Right lung (tissue), 5 donors: ENCODE data around the gene FGF23. TPM values are rescaled to one million over a fixed set of nuclear protein-coding genes. Genes with fewer than 3 reads are reported as not detected.
A peak's percentile ranks its signal among the peaks of the same experiment; 100 is the strongest.

Source experiments
- DNase-seq, 2 donors: peaks; one replicate each; pipeline ENCODE4 v3.0.0-alpha.2; 2013
- polyA plus RNA-seq, 5 donors: library from polyadenylated mRNA; unstranded; fragments of 120-200 nt; gene quantifications; one replicate each; pipeline versions ENCODE4 v1.2.1 to v1.2.3, GENCODE V29; 2013; ENCODE audit warnings: inconsistent platforms in 1 of 5, low replicate concordance in 1 of 5; ENCODE audit not compliant: insufficient read length in 5 of 5, insufficient read depth in 1 of 5

FGF23 gene
- polyA plus RNA-seq, 5 donors: 0.04 TPM; not detected in 4

DNA sequence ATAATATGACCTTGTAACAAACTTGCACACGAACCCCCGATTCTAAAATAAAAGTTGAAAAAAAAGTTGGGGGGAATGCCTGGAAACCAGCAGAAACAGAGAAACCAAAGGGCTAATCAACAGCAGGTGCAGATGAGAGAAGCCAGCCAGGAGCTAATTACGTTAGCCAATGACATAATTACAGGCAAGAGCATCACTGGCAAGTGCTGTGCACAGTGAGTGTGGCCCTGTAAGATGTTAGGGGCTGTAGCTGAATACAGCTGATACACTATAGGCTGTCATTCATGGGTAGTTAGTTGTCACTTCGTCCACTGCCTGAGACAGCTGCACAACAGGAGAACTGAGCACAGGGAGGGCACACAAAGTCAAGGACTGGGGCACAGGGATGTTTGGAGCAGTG is 7.3 kb upstream of the FGF23 start:
- no peak for DNase-seq

DNA sequence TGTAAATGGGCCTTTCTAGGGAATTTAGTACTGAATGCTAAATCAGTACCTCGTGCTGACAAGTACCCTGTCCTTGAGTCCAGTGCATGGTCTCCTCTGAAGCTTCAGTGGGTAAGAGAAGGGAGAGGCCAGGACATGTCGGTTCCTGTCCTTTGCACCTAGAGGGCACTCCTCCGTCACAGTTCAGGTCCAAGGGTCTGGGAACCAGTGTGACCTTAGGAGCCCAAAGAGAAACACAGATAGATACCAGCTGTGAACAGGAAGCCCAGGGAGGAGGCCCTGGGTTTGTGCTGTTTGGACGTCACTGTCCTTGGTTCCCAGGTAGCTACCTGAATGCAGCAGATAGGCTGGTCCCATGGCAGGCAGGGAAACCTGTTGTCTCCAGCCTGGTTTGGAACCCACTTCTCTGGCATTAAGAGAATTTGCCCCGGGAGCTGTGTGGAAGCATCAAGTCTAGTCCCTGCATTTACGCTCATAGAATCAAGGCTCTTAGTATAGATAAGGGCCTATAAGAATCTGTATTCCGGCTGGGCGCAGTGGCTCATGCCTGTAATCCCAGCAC is 3.9 kb upstream of the FGF23 start:
- no peak for DNase-seq

DNA sequence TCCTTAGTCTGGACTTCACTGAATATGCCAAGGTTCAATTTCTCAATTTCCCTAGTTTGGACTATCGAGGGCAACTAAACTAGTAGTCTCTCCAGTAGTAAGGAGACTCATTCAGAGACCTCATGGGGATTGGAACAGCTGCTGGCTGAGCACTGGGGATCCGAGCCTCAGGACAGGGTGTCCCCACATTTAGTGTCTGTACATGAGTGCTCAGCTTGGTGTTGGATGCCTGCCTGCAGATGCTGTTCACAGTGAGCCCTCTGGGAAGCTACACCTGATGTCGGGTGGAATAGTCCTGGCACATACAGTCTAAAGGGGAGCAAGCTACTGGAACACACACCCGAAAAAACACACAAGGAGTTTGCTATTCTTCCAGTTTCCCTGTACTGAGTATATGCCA is 820 bp upstream of the FGF23 start:
- DNase-seq: no peak

DNA sequence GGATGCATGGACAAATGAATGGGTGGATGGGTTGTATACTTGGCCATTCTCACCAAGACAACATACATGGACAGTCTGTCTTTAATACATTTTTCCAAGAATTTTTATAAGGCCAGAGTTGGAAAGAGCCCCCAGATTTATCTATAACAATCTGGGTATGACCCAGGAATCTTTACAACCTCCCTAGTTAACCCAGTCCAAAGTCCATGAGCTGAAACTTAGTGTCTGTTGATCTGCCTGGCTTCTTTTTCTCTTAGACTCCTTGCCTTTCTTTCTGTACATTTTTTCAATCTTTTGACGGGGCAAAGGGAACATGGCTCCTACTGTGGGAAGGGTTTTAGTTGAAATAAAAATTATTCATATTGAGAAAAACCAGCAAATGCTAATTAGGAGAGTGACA is 740 bp downstream of the FGF23 start:
- no peak for DNase-seq

DNA sequence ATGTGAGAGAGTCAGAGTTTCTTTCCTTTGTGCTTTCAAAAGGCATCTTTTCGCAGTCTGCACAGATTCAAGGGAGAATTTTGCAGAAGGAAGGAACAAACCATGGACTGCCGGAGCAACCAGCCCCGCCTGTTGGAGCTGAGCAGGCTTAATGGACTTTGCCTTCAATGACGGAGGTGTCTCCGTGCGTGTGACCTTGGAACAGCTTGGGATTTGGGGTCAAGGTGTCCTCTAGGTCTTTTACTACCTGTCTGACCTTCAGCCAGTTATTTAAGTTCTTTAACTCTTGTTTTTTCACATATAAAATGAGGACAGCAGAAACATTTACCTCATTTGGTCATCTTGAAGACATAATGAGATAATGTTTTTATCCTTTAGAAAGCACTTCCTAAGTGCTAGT is 4.1 kb downstream of the FGF23 start:
- no peak for DNase-seq

DNA sequence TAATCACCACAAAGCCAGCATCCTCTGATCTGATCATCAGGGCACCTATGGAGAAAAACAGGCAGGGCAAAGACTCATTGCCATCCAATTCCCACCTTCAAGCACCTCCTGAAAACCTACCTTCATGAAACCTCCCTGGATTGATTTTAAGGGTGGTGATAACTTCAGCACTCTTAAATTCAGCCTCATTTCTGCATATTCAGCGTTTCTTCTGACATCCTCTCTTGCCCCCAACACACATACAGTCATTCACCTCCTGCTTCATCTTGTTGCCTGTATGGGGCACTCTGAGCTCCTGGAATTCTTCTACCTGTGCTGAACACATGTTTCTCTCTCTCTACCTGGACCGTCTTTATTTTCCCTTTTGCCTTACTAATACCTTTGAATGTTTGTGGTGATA is 6.9 kb downstream of the FGF23 start:
- DNase-seq: no peak

DNA sequence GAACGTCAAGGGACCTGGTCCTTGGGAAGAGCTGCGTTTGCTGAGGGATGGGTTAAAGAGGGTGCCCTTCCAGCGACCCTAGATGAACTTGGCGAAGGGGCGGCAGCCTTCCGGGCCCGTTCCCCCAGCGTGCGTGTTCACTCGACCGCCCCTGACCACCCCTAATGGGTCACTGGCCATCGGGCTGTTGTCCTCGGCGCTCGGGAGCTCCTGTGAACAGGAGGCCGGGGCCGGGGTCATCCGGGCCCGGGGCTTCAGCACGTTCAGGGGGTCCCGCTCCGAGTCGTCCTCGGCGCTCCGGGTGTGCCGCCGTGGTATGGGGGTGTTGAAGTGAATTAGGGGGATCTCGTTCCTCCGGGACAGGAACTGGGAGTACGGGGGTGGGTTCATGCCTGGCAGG is 9.2 kb downstream of the FGF23 start:
- DNase-seq: no peak

DNA sequence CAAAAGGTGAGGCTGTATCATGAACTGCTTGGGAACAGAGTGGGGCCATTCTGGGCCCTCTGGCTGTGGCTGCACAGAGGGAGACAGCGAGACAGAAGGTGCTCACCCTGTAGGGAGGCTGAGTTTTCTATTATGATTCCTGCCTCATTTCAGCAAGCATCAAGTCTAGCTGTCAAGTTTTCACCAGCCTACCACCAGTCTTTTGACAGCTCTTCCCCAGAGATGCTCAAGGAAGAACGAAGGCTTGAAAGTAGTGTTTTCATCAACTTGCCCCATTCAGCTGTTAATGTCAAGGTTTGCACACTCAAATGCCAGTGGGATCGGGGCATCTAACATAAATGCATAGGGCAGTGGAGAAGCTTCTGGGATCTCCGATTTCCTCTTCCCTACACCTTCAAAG is 10.0 kb downstream of the FGF23 start:
- no peak for DNase-seq

DNA sequence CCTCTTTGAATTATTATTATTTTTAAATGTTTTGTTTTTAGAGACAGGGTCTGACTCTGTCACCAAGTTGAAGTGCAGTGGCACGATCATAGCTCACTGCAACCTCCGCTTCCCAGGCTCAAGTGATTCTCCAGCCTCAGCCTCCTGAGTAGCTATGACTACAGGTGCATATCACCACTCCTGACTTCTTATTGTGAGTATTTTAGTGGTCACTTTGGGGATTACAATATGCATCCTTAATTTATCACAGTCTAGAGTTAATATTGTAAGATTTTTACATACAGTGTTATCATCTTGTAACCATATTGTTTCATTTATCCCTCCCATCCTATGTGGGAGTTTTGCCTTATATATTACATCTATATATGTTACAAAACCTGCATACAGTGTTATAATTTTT is 13.4 kb downstream of the FGF23 start:
- no peak for DNase-seq

DNA sequence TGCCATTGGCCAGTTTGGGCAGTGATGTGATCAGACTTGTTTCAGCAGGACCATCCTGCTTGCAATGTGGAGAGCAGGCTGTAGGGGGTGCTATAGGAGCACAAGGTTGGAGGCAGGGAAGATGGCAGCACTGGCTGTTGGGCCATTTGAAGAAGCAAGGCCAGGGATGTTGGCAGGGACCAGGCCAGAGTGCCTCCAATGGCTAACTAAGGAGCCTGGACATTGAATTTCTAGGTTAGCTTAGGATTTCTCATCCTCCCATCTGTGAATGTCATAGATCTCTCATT is 23.5 kb downstream of the FGF23 start:
- DNase-seq: no peak

DNA sequence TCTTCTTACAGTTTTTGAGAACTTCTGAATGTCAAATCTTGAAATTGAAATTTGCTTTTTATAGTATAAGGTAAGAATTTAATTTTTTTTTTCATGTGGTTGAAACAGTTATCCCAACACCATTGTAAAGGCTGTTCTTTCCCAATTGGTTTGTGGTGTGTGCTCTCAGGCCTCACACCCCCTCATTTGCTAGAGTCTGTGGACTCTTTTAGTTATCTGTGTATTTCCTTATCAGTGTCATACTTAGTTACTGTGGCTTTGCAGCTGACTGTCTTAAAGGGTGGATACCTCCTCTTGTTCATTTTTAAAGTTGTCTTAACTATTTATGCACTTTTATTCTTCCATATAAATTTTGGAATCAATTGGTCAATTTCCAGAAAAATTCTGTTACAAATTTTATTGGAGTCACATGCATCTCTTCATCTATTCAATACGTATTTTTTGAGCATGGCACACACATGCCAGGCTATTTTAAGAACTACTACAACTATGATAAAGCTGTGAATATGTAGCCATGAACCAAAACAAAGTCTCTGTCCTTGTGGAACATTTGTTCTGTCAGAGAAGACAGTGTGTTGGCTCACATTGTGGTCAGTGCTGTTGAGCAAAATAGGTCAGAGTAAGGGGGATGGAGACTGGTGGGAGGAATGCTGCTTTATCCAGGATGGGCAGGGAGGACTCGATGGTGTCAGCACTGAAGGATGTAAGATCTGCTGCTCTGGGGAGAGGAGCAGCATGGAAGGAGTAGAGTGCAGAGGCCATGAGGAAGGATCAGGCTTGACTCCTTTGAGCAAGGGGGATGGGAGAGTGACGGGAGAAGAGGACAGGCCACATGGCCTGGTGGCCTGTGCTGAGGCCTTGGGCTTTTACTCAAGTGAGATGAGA is 24.1 kb downstream of the FGF23 start:
- DNase-seq: no peak

DNA sequence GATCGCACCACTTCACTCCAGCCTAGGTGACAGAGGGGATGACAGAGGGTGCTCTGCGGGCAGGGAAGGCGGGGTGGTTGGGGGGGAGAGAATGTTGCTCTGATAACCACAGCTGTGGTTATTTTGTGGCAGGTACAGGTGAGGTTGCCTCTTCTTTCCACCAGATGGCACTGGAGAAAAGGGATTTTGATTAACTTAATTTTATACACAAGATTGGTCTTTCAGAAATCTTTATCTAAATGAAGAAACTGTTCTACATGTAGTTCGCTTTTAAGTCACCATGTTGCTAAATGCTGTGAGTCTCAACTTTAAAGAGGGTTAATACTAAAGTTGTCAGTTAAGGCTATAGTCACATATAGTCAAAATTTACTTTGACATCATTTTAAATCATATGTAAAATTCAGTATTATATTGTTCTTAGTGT is 25.7 kb downstream of the FGF23 start:
- peak in 1 of 2 donors; percentile 1 for DNase-seq

DNA sequence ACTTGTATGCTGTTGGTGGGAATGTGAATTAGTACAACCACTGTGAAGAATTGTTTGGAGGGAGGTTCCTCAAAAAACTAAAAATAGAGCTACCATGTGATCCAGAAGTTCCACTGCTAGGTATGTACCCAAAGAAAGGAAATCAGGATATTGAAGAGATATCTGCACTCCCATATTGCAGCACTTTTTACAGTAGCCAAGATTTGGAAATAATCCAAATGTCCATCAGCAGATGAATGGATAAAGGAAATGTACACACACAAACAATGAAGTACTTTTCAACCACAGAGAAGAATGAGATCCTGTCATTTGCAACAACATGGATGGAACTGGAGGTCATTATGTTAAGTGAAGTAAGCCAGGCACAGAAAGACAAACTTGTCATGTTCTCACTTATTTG is 32.6 kb downstream of the FGF23 start:
- DNase-seq: no peak

DNA sequence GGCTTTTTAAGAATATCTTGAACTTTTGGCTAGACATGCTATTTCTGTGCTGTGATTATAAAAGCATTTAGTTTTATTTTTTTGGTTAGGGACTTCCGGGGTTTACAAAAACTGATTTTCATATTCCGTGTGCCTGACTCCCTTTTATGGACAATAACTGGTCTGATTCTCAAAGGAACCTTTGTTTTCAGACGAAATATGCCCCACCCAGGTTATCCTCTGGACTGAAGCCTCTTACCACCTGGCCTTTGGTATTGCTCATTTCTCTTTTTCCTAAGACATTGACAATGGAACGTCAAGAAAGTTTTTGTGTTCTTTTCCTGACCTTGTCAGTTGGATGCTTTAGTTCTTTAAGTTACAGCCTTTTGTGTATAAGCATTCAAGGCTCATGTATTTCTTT is 47.7 kb downstream of the FGF23 start:
- no peak for DNase-seq

DNA sequence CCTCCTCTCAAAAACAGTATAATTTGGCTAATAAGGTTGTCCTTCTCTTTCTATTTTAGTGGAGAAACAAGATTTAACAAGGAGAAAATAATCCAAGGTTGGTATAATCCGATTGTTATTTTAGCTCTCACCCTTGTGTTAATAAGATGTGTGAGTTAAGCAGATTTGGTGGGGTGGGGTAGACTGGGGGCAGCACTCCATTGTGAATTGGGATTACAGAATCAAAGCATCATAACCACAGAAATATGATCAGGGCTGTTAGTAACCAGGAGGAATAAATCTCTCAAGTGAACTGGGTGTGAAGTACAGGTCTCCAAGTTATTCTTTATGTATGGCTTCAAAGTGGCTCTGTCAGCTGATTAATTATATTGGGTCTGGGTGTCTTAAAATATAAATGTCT is 48.3 kb downstream of the FGF23 start:
- DNase-seq: no peak

DNA sequence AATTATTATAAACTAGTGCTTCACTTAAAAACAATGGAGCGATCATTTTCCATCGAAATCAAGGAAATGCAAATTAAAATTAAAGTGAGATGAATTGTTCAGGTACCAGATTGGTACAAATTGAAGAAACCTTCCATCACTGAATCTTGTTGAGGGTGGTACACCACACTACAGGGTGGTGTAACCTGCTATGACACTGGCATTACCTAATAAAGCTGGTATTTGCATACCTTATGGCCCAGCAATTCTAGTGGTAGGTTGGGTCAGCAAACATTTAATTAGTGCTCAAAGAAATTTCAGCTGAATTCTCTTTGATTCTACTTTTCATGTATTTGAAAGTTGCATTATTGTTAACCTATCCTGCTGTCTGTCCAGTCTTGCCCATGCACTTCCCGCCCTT is 49.3 kb downstream of the FGF23 start:
- DNase-seq: no peak

DNA sequence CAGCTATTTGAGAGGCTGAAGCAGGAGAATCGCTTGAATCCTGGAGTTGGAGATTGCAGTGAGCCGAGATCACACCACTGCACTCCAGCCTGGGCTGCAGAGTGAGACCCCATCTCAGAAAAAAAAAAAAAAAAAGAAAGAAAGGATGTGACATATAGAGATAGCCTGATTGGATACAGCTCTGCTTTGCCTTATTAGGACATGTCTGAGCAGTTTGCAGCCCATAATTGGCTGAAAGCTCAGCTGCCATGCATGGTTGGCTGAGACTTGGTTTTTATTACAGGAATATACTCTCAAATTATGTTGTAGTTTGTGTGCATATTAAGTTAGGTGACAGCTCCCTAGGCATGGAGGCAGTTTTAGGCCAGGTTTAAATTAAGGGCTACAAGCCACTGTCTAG is 52.2 kb downstream of the FGF23 start:
- no peak for DNase-seq

DNA sequence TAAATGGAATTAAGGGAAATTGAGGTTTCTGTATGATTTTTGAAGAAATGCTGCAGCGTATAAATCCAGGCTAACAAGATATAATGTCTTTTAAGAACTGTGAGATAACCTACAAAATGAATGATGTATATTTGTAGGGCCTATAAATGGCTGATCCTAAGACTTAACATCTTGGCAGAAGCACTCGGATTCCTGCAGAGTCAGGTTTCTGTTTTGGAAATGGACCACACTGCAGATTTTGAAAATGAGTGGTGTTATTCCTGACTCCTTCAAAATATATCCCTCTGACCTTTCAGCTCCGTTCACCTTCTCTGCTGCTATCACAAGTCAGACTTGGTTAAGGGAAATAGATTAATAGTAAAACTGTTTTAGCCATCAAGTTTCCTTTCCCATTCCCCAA is 53.5 kb downstream of the FGF23 start:
- DNase-seq: no peak

DNA sequence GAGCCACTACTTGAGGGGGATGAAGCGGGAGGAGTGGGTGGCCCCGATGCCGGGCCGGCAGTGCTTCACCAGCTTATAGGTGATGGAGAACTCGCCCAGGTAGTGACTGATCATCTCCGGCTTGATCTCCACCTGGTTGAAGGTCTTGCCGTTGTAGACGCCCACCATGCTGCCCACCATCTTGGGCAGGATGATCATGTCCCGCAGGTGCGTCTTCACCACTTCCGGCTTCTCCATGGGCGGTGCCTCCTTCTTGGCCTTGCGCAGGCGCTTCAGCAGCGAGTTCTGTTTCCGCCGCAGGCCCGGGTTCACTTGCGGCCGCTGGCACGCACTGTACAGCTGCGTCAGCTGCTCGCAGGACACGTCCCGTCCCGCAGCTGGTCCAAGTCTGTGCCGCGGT is 55.1 kb downstream of the FGF23 start:
- no peak for DNase-seq

DNA sequence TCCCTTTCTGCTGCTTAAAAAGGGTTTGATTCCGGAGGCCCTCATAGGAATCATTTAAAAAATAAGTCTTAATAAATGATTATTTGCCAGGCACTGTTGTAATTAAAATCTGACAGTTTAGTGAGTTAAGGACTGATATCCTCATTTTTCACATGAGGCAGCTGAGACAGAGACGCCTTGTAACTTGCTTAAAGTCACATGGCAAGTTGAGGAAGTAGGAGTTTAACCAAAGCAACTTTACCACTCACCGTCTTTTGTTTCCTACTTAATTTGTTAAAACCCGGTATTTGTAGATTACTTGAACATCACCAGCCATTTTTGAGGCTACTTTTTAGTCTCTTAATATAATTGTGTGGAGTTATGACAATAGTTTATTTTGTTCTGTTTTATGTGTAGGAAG is 56.1 kb downstream of the FGF23 start:
- no peak for DNase-seq

DNA sequence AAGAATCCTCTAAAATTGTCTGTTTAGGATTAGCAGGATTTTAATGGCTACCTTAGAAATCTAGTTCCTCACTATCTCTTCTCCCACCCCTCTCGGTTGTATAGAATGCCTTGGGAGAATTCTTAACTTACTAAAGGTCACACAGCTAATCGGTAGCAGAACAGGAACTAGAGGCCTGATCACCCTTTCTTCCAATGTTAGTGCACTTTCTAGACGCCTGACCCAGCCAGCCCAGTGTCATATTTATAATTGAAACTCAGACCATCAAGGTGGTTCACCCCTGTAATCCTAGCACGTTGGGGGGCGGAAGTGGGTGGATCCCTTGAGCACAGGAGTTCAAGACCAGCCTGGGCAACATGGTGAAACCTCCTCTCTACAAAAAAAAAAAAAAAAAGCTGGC is 56.8 kb downstream of the FGF23 start:
- DNase-seq: no peak

DNA sequence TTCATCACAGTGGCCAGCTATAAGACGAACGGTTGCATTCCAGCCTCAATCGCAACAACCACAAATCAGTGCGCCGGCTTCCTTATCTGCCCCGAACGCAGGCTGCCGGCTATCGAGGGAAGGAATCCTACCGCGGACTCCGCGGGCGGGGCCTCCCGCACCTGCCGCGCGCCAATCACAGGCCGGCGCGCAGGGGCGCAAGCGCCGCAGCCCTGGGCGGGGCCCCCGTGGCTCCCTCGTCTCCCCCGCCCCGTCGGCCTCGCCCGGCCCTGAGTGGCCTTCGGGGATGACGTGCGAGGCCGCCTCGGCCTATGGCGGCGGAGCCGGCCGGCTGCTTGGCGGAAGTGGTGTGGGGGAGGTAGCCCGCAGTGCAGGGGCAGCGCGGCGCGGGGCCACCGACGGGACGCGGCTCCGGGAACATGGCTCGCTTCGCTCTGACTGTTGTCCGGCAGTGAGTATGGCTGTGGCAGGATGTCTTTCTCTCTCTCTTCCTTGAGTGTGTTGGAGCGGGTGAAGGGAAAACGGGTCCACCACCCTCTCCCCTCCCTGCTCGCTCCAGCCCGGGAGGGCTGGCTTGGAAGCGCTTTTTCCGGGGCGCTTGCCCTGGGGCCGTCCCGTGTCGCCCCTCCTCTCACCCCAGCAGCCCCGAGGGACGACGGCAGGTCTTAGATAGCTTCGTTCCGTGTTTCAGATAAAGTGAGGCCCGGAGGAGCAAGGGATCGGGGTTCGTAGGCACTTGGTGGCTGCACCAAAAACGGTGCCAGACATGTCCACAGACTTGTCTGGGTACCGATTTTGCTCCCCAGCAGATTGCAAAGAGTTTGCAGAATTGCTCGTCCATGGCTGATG is 58.4 kb downstream of the FGF23 start, which contains the start of gene TIGAR:
TSS of gene TIGAR (plus strand) at position 361 of the 849 bp plus-strand sequence. CDS start at position 420, 59 bp downstream.
- DNase-seq: peak; percentile 91 to 92

DNA sequence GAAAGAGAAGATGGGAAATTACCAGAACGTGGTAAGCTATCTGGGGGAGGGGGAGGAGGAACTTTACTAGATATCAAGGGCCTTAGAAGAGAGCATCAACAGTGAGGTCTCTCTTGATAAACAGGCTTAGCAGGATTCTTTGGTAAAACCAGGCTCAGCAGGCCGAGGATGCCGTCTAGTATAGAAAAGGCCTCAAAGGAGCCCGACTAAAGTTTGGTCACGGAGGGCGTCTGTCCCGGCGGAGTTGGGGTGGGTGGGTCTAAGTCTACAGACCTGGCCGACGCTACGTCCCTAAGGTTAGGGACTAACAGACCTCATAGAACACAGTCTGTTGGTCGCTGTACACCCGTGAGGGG is 59.0 kb downstream of the FGF23 start:
- no peak for DNase-seq
